ENCODE data around the gene EGFR.

The EGFR gene

GRCh38 chr7:55108401-55108800 is 89.6 kb downstream of the EGFR start:
- no peak for DNase-seq

GRCh38 chr7:55108818-55109217 is 90.0 kb downstream of the EGFR start:
- no peak for DNase-seq

- no peak for DNase-seq
Observed at GRCh38 chr7:55109404-55110167, 90.8 kb downstream of the EGFR start.

GRCh38 chr7:55110282-55110992 is 91.6 kb downstream of the EGFR start:
- no peak for DNase-seq

GRCh38 chr7:55110993-55111361 is 92.2 kb downstream of the EGFR start:
- no peak for DNase-seq

- no peak for DNase-seq
Observed at GRCh38 chr7:55112056-55112455, 93.2 kb downstream of the EGFR start.

- no peak for DNase-seq
Observed at GRCh38 chr7:55113760-55114540, 95.1 kb downstream of the EGFR start.

- no peak for DNase-seq
Observed at GRCh38 chr7:55117286-55117685, 98.5 kb downstream of the EGFR start.

GRCh38 chr7:55118426-55118825 is 99.6 kb downstream of the EGFR start:
- no peak for DNase-seq

GRCh38 chr7:55119571-55119970 is 100.8 kb downstream of the EGFR start:
- DNase-seq = no peak

- no peak for DNase-seq
Observed at GRCh38 chr7:55120074-55120473, 101.3 kb downstream of the EGFR start.

GRCh38 chr7:55120501-55121198 is 101.8 kb downstream of the EGFR start:
- no peak for DNase-seq

- DNase-seq = no peak
Observed at GRCh38 chr7:55121249-55121648, 102.4 kb downstream of the EGFR start.

- DNase-seq = no peak
Observed at GRCh38 chr7:55122263-55122662, 103.4 kb downstream of the EGFR start.

GRCh38 chr7:55124989-55125875 is 106.4 kb downstream of the EGFR start:
- DNase-seq = no peak

- no peak for DNase-seq
Observed at GRCh38 chr7:55127135-55127551, 108.3 kb downstream of the EGFR start.

- DNase-seq = no peak
Observed at GRCh38 chr7:55127622-55128081, 108.8 kb downstream of the EGFR start.

- peak in 1 of 2 experiments; percentile 14 for DNase-seq
Observed at GRCh38 chr7:55128693-55129394, 110.0 kb downstream of the EGFR start.

- no peak for DNase-seq
Observed at GRCh38 chr7:55129541-55130394, 111.0 kb downstream of the EGFR start.
